HG03439 (cell line): ENCODE data around the gene MND1.
"Not testable (repeated sequence)": the region's sequence is repeated elsewhere in the genome, so short reads cannot be mapped to it uniquely, and the experiment has no call there.

Source experiments
- ATAC-seq: cut with Tn5 transposase; IDR thresholded peaks from one replicate; pipeline ENCODE4 v1.9.1; 2021; ENCODE audit warnings: mild to moderate bottlenecking, moderate library complexity; ENCODE audit not compliant: unreplicated experiment

MND1 gene

GRCh38 chr4:153401501-153401900 is 57.0 kb downstream of the MND1 start:
- no peak for ATAC-seq

DNA sequence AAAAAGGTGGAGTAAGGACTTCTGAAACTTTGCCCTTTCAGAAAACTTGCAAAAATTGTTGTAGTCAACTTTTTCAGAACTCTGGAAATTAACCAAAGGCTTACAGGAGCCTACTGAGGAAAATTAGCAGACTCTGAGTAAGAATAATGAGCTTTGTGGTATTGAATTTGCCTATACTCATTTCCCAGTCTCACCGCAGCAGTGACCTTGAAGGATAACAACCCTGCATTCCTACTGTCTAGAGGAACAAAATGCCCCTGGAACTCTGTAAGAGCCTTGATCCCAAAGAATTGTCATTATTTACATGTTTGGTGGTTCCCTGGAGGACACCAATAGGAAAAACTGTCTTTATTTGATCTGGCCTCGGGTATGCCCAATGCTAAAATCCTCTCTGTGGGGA is 57.9 kb downstream of the MND1 start:
- ATAC-seq, result no peak

GRCh38 chr4:153403726-153404125 is 59.2 kb downstream of the MND1 start:
- ATAC-seq, result no peak

DNA sequence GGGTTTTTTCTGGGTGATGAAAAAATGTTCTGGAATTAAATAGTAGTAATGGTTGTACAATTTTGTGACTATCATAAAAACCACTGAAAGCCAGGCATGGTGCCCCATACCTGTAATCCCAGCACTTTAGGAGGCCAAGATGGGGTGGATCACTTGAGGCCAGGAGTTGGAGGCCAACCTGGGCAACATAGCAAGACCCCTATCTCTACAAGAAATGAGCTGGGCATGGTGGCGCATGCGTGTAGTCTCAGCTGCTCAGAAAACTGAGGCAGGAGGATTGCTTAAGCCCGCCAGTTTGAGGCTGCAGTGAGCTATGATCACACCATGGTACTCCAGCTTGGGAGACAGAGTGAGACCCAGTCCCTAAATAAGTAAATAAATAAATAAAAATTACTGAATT is 63.4 kb downstream of the MND1 start:
- ATAC-seq, result no peak

GRCh38 chr4:153408932-153409331 is 64.4 kb downstream of the MND1 start:
- no peak for ATAC-seq

- no peak for ATAC-seq
Observed at GRCh38 chr4:153409412-153409811, 64.9 kb downstream of the MND1 start.

GRCh38 chr4:153409924-153410501 is 65.5 kb downstream of the MND1 start:
- no peak for ATAC-seq

GRCh38 chr4:153413842-153414241 is 69.4 kb downstream of the MND1 start:
- ATAC-seq, result no peak

- not testable (repeated sequence) for ATAC-seq
Observed at GRCh38 chr4:153416456-153416855, 72.0 kb downstream of the MND1 start.

GRCh38 chr4:153418121-153418520 is 73.6 kb downstream of the MND1 start:
- no peak for ATAC-seq

GRCh38 chr4:153418558-153418957 is 74.1 kb downstream of the MND1 start:
- ATAC-seq, result no peak

DNA sequence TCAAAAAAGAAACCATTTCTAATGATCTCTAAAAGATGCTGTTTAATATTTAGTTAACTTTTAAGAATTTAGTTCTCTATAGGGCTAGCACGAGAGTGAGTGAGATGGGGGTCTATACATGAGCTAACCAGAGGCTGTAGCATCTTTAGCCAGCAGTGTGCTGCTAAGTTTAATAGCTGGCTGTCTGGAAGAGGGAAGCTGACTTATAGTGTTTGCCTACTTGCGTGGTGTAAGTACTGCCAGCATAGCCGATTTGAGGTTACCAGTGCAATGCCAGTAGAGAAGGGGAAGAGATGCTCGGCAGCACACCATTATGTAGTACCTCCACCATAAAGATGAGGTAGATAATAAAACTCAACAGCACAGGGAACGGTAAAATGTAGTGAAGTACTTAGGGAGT is 74.5 kb downstream of the MND1 start:
- ATAC-seq, result no peak

GRCh38 chr4:153419673-153420278 is 75.3 kb downstream of the MND1 start:
- ATAC-seq, result no peak

- ATAC-seq, result no peak
Observed at GRCh38 chr4:153420361-153420760, 75.9 kb downstream of the MND1 start.

DNA sequence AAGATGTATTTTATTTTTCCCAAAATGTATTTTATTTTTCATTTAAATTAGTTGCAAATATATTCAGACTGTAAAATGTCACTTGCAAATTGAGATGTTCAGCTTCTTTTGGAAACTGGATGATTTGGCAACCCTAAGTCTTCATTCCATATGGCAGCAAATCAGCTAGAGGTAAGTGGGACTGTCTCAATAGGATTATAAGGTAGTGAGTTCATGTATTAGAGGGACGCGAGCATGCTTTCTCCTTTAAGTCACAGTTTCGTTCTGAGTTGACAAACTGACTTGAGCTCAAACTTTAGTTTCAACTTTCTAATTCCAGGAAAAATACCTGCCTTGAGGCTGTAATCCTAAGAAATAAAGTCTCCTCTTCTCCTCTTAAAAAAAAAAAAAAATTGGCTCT is 77.5 kb downstream of the MND1 start:
- ATAC-seq, result no peak

GRCh38 chr4:153426207-153426885 is 81.9 kb downstream of the MND1 start:
- ATAC-seq, result no peak

- no peak for ATAC-seq
Observed at GRCh38 chr4:153427363-153428071, 83.0 kb downstream of the MND1 start.

GRCh38 chr4:153428941-153429475 is 84.5 kb downstream of the MND1 start:
- ATAC-seq, result no peak

GRCh38 chr4:153432965-153433753 is 88.7 kb downstream of the MND1 start:
- ATAC-seq, result peak; percentile 95

DNA sequence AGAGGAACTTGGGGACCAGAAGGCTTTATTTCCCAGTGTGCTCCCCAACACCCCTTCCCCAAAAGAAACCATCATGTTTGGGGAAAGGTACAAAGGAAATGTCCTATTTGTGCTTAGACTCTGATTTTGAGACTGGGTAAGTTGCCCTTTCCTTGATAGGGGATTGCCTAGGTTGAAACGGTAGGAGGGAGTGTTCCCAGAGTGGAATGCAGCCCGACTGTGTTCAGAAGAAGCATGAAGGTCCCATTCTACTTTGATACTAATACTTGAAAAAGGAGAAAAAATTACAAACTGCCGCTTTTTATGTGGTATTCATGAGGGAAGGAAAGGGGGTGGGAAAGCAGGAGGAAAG is 89.2 kb downstream of the MND1 start:
- ATAC-seq, result no peak

DNA sequence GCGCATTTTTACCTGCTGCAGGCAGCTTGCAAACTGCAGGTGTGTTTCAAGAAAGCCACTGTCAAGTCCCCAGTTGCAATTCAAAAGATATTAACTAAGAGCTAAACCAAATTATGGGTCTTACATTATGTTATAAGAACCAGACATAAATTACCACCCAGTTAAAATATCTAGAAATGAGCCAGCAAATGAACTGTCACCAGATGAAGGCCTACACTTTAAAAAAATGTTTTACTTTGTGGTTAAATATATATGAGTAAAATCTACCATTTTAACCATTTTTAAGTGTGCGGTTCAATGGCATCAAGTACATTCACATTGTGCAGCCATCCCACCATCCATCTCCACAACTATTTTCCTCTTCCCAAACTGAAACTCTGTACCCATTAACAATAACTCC is 89.7 kb downstream of the MND1 start:
- no peak for ATAC-seq
